HepG2 (cell line): Measurements from ENCODE around the gene RHBDF2. TPM values are rescaled to one million over a fixed set of nuclear protein-coding genes. Genes with fewer than 3 reads are reported as not detected.

Experiments
- CEBPG ChIP-seq: IDR thresholded peaks from 2 replicates; pipeline ENCODE4 v1.6.1; 2016
- CENPT ChIP-seq: sonication (generic); formaldehyde crosslinking; IDR thresholded peaks from 2 replicates; pipeline ENCODE4 v1.8.0; 2022; ENCODE audit warnings: low read depth, mild to moderate bottlenecking, moderate library complexity, missing genetic modification reagents
- HNRNPUL1 ChIP-seq: fragments of 200-400 bp; formaldehyde crosslinking; IDR thresholded peaks from 2 replicates; pipeline ENCODE4 v1.6.1; 2017; ENCODE audit warnings: low read depth, mild to moderate bottlenecking, low read length, moderate library complexity
- LCORL ChIP-seq, 2 experiments: fragments of 450-650 bp in 1 of 2; sonication (generic) in 1 of 2; formaldehyde crosslinking in 1 of 2; IDR thresholded peaks; 2 replicates each; pipeline versions ENCODE4 v1.5.0 to v1.6.1; 2017 to 2020; ENCODE audit warnings: antibody characterized with exemption in 1 of 2, missing genetic modification reagents in 1 of 2
- NR2F6 ChIP-seq, 2 experiments: IDR thresholded peaks; 2 replicates each; pipeline ENCODE4 v1.6.1; 2016; ENCODE audit warnings: antibody characterized with exemption in 1 of 2, mild to moderate bottlenecking in 1 of 2
- RFX1 ChIP-seq: fragments of 450-650 bp; IDR thresholded peaks from 2 replicates; pipeline ENCODE4 v1.6.1; 2017
- SIX4 ChIP-seq: sonication (generic); formaldehyde crosslinking; IDR thresholded peaks from 2 replicates; pipeline ENCODE4 v1.4.0; 2020; ENCODE audit warnings: missing genetic modification reagents
- SMARCE1 ChIP-seq: fragments of 450-650 bp; IDR thresholded peaks from 2 replicates; pipeline ENCODE4 v1.6.1; 2017; ENCODE audit warnings: borderline replicate concordance
- SPEN ChIP-seq: sonication (generic); formaldehyde crosslinking; IDR thresholded peaks from 2 replicates; pipeline ENCODE4 v1.5.1; 2020; ENCODE audit warnings: low read depth, mild to moderate bottlenecking, missing genetic modification reagents
- ZNF263 ChIP-seq: sonication (generic); formaldehyde crosslinking; IDR thresholded peaks from 2 replicates; pipeline ENCODE4 v1.4.0; 2020; ENCODE audit warnings: missing genetic modification reagents
- ZNF678 ChIP-seq: sonication (generic); formaldehyde crosslinking; IDR thresholded peaks from 2 replicates; pipeline ENCODE4 v1.4.0; 2020; ENCODE audit warnings: mild to moderate bottlenecking, missing genetic modification reagents
- ZNF841 ChIP-seq: sonication (generic); formaldehyde crosslinking; IDR thresholded peaks from 2 replicates; pipeline ENCODE4 v1.8.1; 2023; ENCODE audit warnings: missing genetic modification reagents, borderline replicate concordance
- polyA plus RNA-seq, 8 experiments: library from polyadenylated mRNA; depleted of rRNA in 3 of 8; stranded (reverse) in 7 of 8; unstranded in 1 of 8; fragments of >200 nt; fragmentation: Illumina TruSeq in 4 of 8; extraction: Trizol in 4 of 8; gene quantifications; 2 replicates each; pipeline versions ENCODE4 v1.2.1 to v1.2.3, GENCODE V29; 2011 to 2016; ENCODE audit warnings: low read depth in 4 of 8, missing spikeins in 1 of 8, mixed read lengths in 1 of 8; ENCODE audit not compliant: insufficient read depth in 1 of 8
- total RNA-seq, 5 experiments: library from RNA; depleted of rRNA; stranded (reverse); fragments of >200 nt; fragmentation: Illumina TruSeq; extraction: Trizol; gene quantifications; 2 replicates each; pipeline ENCODE4 v1.2.3, GENCODE V29; 2016; ENCODE audit warnings: low read depth in 1 of 5
- TF ChIP-seq, protein P1 (sequence below): sonication (generic); formaldehyde crosslinking; IDR thresholded peaks from 2 replicates; pipeline ENCODE4 v1.9.0; 2021; ENCODE audit warnings: missing genetic modification reagents, mild to moderate bottlenecking, borderline replicate concordance
- TF ChIP-seq, protein P2 (sequence below): sonication (generic); formaldehyde crosslinking; IDR thresholded peaks from 2 replicates; pipeline ENCODE4 v1.5.1; 2020; ENCODE audit warnings: missing genetic modification reagents, mild to moderate bottlenecking, borderline replicate concordance
- TF ChIP-seq, protein P3 (sequence below): sonication (generic); formaldehyde crosslinking; IDR thresholded peaks from 2 replicates; pipeline ENCODE4 v1.9.0; 2021; ENCODE audit warnings: missing genetic modification reagents, borderline replicate concordance
- TF ChIP-seq, protein P4 (sequence below): fragments of 450-650 bp; IDR thresholded peaks from 2 replicates; pipeline ENCODE4 v1.6.1; 2017
- TF ChIP-seq, protein P5 (sequence below): sonication (generic); formaldehyde crosslinking; IDR thresholded peaks from 2 replicates; pipeline ENCODE4 v1.4.0; 2020; ENCODE audit warnings: missing genetic modification reagents
- TF ChIP-seq, protein P6 (sequence below): sonication (generic); formaldehyde crosslinking; IDR thresholded peaks from 2 replicates; pipeline ENCODE4 v1.4.0; 2020; ENCODE audit warnings: missing genetic modification reagents, borderline replicate concordance

The RHBDF2 gene
- total and polyA plus RNA-seq, 2 of the 13 experiments (the other 11 are each of a cell fraction or from before 2014, with no cell fraction given): 7.8 to 24.2 TPM

DNA sequence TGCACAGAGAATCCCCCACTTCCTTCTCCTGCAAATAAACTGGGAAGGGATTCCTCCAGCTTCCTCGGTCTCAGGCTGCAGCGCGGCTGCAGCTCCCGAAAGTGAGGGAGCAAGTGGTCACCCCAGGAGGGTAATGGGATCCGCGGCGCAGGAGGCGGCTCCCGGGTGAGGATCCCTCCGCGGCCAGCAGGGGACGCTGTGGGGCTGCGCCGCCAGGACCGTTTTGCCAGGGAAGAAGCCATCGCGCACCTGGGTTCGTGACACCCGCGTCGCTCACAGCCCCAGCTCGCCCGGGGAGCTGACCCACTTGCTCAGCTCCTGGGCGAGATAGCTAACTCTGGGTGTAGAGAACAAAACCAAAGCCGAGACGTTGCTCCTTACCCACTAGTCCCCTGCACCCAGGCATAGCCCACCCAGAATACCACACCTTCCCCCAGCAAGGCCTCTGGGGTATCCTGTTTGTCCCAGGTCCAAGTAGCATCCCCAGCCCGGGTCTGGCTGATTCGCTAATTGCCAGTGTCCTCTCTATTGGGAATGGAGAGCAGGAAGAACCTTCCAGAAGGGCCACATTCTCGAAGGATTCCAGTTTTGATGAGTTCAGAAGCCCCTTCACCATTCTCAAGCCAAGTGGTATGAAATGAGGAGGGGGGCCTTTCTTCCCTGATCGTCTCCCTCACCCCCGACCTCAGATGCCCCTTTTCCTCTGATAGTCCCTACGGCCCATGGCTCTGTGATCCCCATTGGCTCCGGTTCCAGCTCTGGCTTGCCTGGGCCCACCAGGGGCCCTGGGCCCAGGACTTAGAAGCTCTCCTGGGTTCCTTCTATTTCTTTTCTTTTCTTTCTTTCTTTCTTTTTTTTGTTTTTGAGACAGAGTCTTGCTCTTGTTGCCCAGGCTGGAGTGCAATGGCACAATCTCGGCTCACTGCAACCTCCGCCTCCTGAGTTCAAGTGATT, 22.1 kb upstream of the RHBDF2 start (continued):
- TF ChIP-seq, protein P1, sequence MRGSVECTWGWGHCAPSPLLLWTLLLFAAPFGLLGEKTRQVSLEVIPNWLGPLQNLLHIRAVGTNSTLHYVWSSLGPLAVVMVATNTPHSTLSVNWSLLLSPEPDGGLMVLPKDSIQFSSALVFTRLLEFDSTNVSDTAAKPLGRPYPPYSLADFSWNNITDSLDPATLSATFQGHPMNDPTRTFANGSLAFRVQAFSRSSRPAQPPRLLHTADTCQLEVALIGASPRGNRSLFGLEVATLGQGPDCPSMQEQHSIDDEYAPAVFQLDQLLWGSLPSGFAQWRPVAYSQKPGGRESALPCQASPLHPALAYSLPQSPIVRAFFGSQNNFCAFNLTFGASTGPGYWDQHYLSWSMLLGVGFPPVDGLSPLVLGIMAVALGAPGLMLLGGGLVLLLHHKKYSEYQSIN (CRISPR knock-in tag): no peak
- TF ChIP-seq, protein P2, sequence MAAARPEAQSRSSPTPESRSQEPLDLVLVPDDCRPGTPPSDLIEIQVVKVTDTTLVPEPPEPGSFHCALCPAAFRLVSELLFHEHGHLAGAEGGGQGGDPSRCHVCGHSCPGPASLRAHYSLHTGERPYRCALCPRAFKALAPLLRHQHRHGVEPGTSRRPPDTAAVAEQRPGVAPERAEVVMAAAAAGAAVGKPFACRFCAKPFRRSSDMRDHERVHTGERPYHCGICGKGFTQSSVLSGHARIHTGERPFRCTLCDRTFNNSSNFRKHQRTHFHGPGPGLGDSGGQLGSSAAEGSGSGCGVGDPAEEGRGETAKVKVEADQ (CRISPR knock-in tag): peak; percentile 59; the same call in 1 of the 2 replicates
- TF ChIP-seq, protein P3, sequence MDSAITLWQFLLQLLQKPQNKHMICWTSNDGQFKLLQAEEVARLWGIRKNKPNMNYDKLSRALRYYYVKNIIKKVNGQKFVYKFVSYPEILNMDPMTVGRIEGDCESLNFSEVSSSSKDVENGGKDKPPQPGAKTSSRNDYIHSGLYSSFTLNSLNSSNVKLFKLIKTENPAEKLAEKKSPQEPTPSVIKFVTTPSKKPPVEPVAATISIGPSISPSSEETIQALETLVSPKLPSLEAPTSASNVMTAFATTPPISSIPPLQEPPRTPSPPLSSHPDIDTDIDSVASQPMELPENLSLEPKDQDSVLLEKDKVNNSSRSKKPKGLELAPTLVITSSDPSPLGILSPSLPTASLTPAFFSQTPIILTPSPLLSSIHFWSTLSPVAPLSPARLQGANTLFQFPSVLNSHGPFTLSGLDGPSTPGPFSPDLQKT: no peak
- TF ChIP-seq, protein P4, sequence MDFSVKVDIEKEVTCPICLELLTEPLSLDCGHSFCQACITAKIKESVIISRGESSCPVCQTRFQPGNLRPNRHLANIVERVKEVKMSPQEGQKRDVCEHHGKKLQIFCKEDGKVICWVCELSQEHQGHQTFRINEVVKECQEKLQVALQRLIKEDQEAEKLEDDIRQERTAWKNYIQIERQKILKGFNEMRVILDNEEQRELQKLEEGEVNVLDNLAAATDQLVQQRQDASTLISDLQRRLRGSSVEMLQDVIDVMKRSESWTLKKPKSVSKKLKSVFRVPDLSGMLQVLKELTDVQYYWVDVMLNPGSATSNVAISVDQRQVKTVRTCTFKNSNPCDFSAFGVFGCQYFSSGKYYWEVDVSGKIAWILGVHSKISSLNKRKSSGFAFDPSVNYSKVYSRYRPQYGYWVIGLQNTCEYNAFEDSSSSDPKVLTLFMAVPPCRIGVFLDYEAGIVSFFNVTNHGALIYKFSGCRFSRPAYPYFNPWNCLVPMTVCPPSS: no peak
- no peak for TF ChIP-seq SMARCE1
- peak; percentile 35; the same call in 1 of the 2 replicates for TF ChIP-seq CEBPG (CRISPR knock-in tag)
- TF ChIP-seq LCORL (IDR thresholded peaks at IDR 0.05): no peak
- peak; percentile 82 for TF ChIP-seq LCORL (CRISPR knock-in tag; IDR thresholded peaks at IDR 0.05)
- TF ChIP-seq SPEN (CRISPR knock-in tag): peak; percentile 65; the same call in 1 of the 2 replicates
- no peak for TF ChIP-seq ZNF841 (CRISPR knock-in tag)
- TF ChIP-seq, protein P5, sequence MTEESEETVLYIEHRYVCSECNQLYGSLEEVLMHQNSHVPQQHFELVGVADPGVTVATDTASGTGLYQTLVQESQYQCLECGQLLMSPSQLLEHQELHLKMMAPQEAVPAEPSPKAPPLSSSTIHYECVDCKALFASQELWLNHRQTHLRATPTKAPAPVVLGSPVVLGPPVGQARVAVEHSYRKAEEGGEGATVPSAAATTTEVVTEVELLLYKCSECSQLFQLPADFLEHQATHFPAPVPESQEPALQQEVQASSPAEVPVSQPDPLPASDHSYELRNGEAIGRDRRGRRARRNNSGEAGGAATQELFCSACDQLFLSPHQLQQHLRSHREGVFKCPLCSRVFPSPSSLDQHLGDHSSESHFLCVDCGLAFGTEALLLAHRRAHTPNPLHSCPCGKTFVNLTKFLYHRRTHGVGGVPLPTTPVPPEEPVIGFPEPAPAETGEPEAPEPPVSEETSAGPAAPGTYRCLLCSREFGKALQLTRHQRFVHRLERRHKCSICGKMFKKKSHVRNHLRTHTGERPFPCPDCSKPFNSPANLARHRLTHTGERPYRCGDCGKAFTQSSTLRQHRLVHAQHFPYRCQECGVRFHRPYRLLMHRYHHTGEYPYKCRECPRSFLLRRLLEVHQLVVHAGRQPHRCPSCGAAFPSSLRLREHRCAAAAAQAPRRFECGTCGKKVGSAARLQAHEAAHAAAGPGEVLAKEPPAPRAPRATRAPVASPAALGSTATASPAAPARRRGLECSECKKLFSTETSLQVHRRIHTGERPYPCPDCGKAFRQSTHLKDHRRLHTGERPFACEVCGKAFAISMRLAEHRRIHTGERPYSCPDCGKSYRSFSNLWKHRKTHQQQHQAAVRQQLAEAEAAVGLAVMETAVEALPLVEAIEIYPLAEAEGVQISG (CRISPR knock-in tag): peak; percentile 60; the same call in 1 of the 2 replicates
- no peak for TF ChIP-seq NR2F6 (IDR thresholded peaks at IDR 0.05)
- peak; percentile 71; the same call in 1 of the 2 replicates for TF ChIP-seq NR2F6 (CRISPR knock-in tag; IDR thresholded peaks at IDR 0.05)
- TF ChIP-seq SIX4: peak; percentile 44; the same call in 1 of the 2 replicates
- peak; percentile 49; the same call in 1 of the 2 replicates for TF ChIP-seq ZNF263 (CRISPR knock-in tag)
- no peak for TF ChIP-seq RFX1
- TF ChIP-seq ZNF678 (CRISPR knock-in tag): no peak
- TF ChIP-seq HNRNPUL1: no peak
- TF ChIP-seq CENPT (CRISPR knock-in tag): no peak
- TF ChIP-seq, protein P6, sequence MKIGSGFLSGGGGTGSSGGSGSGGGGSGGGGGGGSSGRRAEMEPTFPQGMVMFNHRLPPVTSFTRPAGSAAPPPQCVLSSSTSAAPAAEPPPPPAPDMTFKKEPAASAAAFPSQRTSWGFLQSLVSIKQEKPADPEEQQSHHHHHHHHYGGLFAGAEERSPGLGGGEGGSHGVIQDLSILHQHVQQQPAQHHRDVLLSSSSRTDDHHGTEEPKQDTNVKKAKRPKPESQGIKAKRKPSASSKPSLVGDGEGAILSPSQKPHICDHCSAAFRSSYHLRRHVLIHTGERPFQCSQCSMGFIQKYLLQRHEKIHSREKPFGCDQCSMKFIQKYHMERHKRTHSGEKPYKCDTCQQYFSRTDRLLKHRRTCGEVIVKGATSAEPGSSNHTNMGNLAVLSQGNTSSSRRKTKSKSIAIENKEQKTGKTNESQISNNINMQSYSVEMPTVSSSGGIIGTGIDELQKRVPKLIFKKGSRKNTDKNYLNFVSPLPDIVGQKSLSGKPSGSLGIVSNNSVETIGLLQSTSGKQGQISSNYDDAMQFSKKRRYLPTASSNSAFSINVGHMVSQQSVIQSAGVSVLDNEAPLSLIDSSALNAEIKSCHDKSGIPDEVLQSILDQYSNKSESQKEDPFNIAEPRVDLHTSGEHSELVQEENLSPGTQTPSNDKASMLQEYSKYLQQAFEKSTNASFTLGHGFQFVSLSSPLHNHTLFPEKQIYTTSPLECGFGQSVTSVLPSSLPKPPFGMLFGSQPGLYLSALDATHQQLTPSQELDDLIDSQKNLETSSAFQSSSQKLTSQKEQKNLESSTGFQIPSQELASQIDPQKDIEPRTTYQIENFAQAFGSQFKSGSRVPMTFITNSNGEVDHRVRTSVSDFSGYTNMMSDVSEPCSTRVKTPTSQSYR (CRISPR knock-in tag): no peak
